Gastroesophageal sphincter (tissue), 4 donors: ENCODE measurements around the gene LSP1. TPM values are rescaled to one million over a fixed set of nuclear protein-coding genes. Genes with fewer than 3 reads are reported as not detected.
A peak's percentile ranks its signal among the peaks of the same experiment; 100 is the strongest.

ENCODE experiments used
- ATAC-seq: fragments of 150-250 bp; one replicate; pipeline ENCODE4 v1.9.1; 2016; ENCODE audit warnings: mild to moderate bottlenecking, moderate library complexity
- H3K27ac ChIP-seq, 4 donors: fragments of 200-600 bp; sonication (generic) in 3 of 4; 1 replicate in 3 of 4; 2 replicates in 1 of 4; pipeline ENCODE4 v1.5.1; 2016 to 2019
- H3K27me3 ChIP-seq: fragments of 200-600 bp; sonication (generic); one replicate; pipeline ENCODE4 v1.5.1; 2019
- H3K36me3 ChIP-seq, 2 donors: fragments of 200-600 bp; sonication (generic); one replicate each; pipeline ENCODE4 v1.5.1; 2019; ENCODE audit warnings: control low read depth in 1 of 2
- H3K4me1 ChIP-seq, 3 donors: fragments of 200-600 bp; sonication (generic); 1 replicate in 2 of 3; 2 replicates in 1 of 3; pipeline ENCODE4 v1.5.1; 2016 to 2019; ENCODE audit warnings: control low read depth in 2 of 3
- H3K4me3 ChIP-seq, 2 donors: fragments of 200-600 bp; sonication (generic); one replicate each; pipeline ENCODE4 v1.5.1; 2019; ENCODE audit warnings: mild to moderate bottlenecking in 1 of 2, moderate library complexity in 1 of 2
- H3K9me3 ChIP-seq, 3 donors: fragments of 200-600 bp; sonication (generic); one replicate each; pipeline ENCODE4 v1.5.1; 2017 to 2019; ENCODE audit warnings: control low read depth in 2 of 3
- EP300 ChIP-seq: sonication (generic); formaldehyde crosslinking; IDR thresholded peaks from one replicate; pipeline ENCODE4 v1.6.1; 2017; ENCODE audit warnings: antibody characterized with exemption, mild to moderate bottlenecking
- POLR2A ChIP-seq, 2 donors: fragments of 450-650 bp; IDR thresholded peaks; one replicate each; pipeline ENCODE4 v1.6.1; 2017; ENCODE audit warnings: antibody characterized with exemption in 2 of 2, mild to moderate bottlenecking in 2 of 2, moderate library complexity in 1 of 2
- POLR2AphosphoS5 ChIP-seq: sonication (generic); formaldehyde crosslinking; IDR thresholded peaks from one replicate; pipeline ENCODE4 v1.6.1; 2017; ENCODE audit warnings: antibody characterized with exemption
- WGBS, 2 donors: methylation state at CpG; one replicate each; pipeline ENCODE4 v1.1.5; 2018; ENCODE audit warnings: low coverage in 1 of 2; 5-methylcytosine and 5-hydroxymethylcytosine counted together
- total RNA-seq, 4 donors: library from RNA; depleted of rRNA; stranded (reverse); fragments of >200 nt; gene quantifications; one replicate each; pipeline ENCODE4 v1.1.0, GENCODE V29; 2016
- TF ChIP-seq, protein P1 (sequence below), 4 experiments: fragments of 200-600 bp in 2 of 4; fragments of 450-650 bp in 2 of 4; sonication (generic) in 1 of 4; IDR thresholded peaks; one replicate each; pipeline ENCODE4 v1.5.1; 2017 to 2019; ENCODE audit warnings: antibody characterized with exemption in 4 of 4, mild to moderate bottlenecking in 2 of 4, moderate library complexity in 2 of 4

The LSP1 gene
- total RNA-seq, 4 donors from 2014 or later: 13.4 to 133 (median 47.7) TPM

DNA sequence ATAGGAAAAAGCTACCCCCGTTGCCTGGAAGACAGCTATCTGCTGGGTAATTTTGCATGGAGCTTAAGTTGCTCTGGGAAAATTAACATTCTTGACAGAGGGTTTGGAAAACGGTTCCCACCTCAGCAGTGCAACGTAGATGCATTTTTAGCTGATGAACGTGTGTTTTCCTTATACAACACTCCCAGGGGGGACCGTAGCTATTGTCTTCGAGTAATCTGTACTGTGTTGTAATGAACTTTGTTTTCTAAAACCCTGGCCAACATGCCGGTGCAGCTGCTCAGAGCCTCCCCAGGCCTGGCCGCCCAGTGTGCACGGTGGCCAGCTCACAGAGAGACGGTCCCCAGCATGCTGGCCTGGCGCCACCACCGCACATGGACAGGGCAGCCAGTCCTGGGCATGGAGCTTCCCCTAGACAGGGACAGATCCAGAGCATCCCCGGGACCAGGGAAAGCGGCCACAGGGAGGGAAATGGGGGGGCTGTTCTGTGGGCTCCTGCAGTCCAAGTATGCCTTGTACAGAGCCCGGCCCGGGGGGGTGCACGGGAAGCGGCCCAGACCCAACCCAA, 68.8 kb downstream of the LSP1 start:
- Histone ChIP-seq H3K27me3 (peaks cover 15% of the 10 kb centered on the region), H3K9me3 (no peaks in the 10 kb centered on the region), H3K4me3 (no peak overlapping the region), H3K36me3 (no peaks in the 10 kb centered on the region), H3K4me1 (peaks cover 0 to 27% (median 20%) of the 10 kb centered on the region in 3 donors), H3K27ac (peak overlapping the region in 3 of 4 donors; percentile 60 to 75 (median 71))
- TF ChIP-seq POLR2AphosphoS5 (no peak), POLR2A (IDR thresholded peaks at IDR 0.05) (no peak), EP300 (no peak)
- TF ChIP-seq, protein P1, sequence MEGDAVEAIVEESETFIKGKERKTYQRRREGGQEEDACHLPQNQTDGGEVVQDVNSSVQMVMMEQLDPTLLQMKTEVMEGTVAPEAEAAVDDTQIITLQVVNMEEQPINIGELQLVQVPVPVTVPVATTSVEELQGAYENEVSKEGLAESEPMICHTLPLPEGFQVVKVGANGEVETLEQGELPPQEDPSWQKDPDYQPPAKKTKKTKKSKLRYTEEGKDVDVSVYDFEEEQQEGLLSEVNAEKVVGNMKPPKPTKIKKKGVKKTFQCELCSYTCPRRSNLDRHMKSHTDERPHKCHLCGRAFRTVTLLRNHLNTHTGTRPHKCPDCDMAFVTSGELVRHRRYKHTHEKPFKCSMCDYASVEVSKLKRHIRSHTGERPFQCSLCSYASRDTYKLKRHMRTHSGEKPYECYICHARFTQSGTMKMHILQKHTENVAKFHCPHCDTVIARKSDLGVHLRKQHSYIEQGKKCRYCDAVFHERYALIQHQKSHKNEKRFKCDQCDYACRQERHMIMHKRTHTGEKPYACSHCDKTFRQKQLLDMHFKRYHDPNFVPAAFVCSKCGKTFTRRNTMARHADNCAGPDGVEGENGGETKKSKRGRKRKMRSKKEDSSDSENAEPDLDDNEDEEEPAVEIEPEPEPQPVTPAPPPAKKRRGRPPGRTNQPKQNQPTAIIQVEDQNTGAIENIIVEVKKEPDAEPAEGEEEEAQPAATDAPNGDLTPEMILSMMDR (IDR thresholded peaks at IDR 0.05): no peak
- WGBS, 2 donors: 58% methylated on average over 4 of the region's 18 CpGs; no CpG with 5 or more reads in 1 of the 2 donors
- ATAC-seq: peak; percentile 70

DNA sequence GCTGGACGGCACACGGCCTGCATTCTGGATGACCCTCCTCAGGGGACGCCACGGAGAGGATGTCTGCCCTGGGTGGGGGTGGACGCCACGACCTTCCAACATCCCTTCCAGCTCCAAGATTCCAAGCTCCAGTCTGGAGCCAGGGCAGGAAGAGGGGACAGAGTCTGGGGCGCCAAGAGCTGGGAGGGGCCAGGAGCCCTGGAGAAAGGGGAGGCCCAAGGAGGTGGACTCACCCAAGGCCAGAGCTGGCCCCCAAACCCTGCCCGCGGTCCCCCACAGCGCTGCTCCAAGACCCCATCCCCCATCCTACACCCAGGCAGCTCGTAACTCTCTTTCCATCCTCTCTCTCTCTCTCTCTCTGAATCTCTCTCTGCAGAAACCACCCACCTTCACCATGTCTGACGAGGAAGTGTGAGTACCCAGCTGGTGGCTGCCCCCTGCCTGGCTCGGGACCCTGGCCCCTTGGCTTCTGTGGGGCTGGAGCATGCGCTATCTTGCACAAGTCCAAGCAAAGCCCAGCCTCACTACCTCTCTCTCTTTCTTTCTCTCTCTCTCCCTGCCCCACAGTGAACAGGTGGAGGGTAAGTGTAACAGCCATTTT, 69.7 kb downstream of the LSP1 start:
- 58 to 69% methylated on average over 3 to 4 of the region's 14 CpGs for WGBS, 2 donors
- Histone ChIP-seq H3K27me3 (peaks cover 15% of the 10 kb centered on the region), H3K27ac (peak overlapping the region in 3 of 4 donors; percentile 57 to 75 (median 60)), H3K36me3 (no peaks in the 10 kb centered on the region), H3K9me3 (no peaks in the 10 kb centered on the region), H3K4me1 (peaks cover 0 to 37% (median 25%) of the 10 kb centered on the region in 3 donors), H3K4me3 (no peak overlapping the region)
- no peak for ATAC-seq
- TF ChIP-seq, protein P1 (IDR thresholded peaks at IDR 0.05): no peak
- TF ChIP-seq POLR2A (IDR thresholded peaks at IDR 0.05) (no peak), POLR2AphosphoS5 (no peak), EP300 (no peak)

DNA sequence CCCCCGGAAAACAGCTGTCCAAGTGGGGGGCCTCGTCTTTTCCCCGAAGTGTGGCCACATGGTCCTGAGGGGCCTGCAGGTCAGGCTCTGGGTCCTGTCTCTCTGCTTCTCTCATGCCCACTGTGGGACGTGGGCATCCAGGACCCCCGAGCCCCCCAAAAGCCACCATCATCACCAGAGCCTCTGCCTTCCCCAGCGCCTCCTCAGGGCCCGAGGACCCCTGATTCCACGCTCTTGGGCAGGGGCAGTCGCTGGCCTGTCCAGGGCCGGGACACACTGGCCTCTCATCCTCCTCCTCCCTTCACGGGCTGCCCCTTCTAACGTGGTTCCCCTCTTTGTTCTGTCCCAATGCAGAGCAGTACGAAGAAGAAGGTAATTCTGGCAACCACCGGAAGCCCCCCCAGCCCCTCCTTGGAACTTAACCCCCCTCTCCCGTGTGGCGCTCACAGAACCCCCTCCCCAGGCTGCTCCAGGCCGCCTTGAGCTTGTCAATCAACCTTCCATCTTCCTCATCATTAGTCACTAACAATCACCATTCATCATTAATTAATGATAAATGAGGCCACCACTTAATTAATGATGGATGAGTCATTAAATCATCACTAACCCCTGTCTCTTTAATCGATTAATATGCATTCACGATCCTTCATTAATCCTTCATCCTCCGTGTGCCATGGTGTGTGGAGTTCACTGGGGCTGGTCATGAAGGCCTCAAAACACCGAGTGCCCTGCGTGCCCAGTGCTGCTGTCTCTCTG, 70.5 kb downstream of the LSP1 start:
- TF ChIP-seq, protein P1 (IDR thresholded peaks at IDR 0.05): no peak
- TF ChIP-seq POLR2A (IDR thresholded peaks at IDR 0.05) (no peak), POLR2AphosphoS5 (no peak)
- no peak for ATAC-seq
- 91 to 100% methylated on average over 5 to 17 of the region's 22 CpGs for WGBS, 2 donors
- no peaks in the 10 kb centered on the region for H3K9me3 ChIP-seq
- H3K36me3 ChIP-seq: no peaks in the 10 kb centered on the region
- H3K27me3 ChIP-seq: peaks cover 15% of the 10 kb centered on the region
- H3K27ac ChIP-seq: peak overlapping the region in 2 of 4 donors; percentile 57 to 75
- H3K4me1 ChIP-seq: peaks cover 0 to 43% (median 33%) of the 10 kb centered on the region in 3 donors
- no peak overlapping the region for H3K4me3 ChIP-seq

DNA sequence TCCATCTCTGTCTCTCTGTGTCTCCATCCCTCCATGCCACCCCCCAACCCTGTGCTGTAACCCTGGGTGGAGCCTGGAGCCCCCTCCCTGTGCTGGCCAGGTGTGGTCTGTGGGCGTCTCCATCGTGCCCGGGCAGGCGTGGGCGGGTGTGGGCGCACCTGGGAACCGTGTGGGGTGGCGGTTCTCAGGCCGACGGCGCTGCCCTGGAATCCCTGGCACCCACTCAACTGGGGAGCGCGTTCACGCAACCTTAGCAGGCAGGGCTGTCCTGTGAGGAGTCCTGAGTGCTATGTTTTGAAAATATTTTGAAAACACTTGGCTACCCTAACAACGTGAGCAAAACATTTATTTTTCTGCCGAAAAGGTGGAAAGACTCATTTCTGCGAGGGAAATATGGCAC, 71.3 kb downstream of the LSP1 start:
- WGBS, 2 donors: 74% methylated on average over 4 of the region's 17 CpGs; no CpG with 5 or more reads in 1 of the 2 donors
- no peak overlapping the region for H3K4me3 ChIP-seq
- peaks cover 0 to 45% (median 33%) of the 10 kb centered on the region in 3 donors for H3K4me1 ChIP-seq
- H3K36me3 ChIP-seq: no peaks in the 10 kb centered on the region
- no peak for ATAC-seq
- peak overlapping the region in 1 of 4 donors; percentile 30 for H3K27ac ChIP-seq
- H3K9me3 ChIP-seq: no peaks in the 10 kb centered on the region
- H3K27me3 ChIP-seq: peaks cover 15% of the 10 kb centered on the region
- TF ChIP-seq, protein P1 (IDR thresholded peaks at IDR 0.05): no peak
- TF ChIP-seq POLR2A (IDR thresholded peaks at IDR 0.05): no peak
- no peak for TF ChIP-seq POLR2AphosphoS5
- no peak for TF ChIP-seq EP300
